ENCODE measurements around the gene AP1S1.

GRCh38 chr7:101173752-101174244 lies 19.5 kb downstream of the AP1S1 start:
- no peak for TF ChIP-seq CTCF (IDR thresholded peaks at IDR 0.05; ENCODE audit: borderline replicate concordance, extremely low read depth, low read length, poor library complexity, severe bottlenecking)
- no peak for TF ChIP-seq EZH2 (IDR thresholded peaks at IDR 0.05; ENCODE audit: borderline replicate concordance, low read depth, low read length, severe bottlenecking)
